Stimulated activated effector memory CD8-positive, alpha-beta T cell treated with anti-CD3 and anti-CD28 coated beads, Interleukin-12 subunit alpha, Interleukin-12 subunit beta, amount 100 ng/mL, for 72 hours (primary cell): ENCODE data around the gene RTF1.
A peak's percentile ranks its signal among the peaks of the same experiment; 100 is the strongest.

Experiments used
- ATAC-seq: fragments of 150-1000 bp; cut with Tn5 transposase; 2 replicates; pipeline ENCODE4 v1.10.0; 2021
- DNase-seq, 2 donors: peaks; one replicate each; pipeline ENCODE4 v3.0.0; 2021 to 2022; ENCODE audit warnings: low spot score in 2 of 2
- H3K27ac Mint-ChIP-seq: one replicate; pipeline ENCODE4 v1.8.0; 2022; ENCODE audit warnings: mild to moderate bottlenecking, mixed read lengths
- H3K36me3 Mint-ChIP-seq: one replicate; pipeline ENCODE4 v1.8.0; 2022; ENCODE audit warnings: mild to moderate bottlenecking, mixed read lengths
- H3K4me1 Mint-ChIP-seq: one replicate; pipeline ENCODE4 v1.8.0; 2022; ENCODE audit warnings: mixed read lengths
- H3K4me3 Mint-ChIP-seq: one replicate; pipeline ENCODE4 v1.8.0; 2022; ENCODE audit warnings: mild to moderate bottlenecking, mixed read lengths
- H3K9me3 Mint-ChIP-seq: one replicate; pipeline ENCODE4 v1.8.0; 2022; ENCODE audit warnings: mixed read lengths

The RTF1 gene

DNA sequence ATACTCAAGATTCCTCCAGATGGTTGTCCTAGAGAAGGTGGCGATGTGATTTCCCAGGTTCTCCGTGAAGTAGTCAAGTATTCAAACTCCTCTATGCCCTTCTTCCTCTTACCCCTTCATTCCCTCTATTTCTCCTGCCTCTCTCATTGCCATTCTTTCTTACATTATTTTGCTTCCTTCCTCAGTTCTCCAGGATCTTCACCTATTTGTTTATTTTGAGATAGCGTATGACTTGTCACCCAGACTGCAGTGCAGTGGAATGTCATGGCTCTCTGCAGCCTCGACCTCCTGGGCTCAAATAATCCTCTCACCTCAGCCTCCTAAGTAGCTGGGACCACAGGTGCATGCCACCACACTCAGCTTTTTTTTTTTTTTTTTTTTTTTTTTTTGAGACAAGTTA is 75.0 kb downstream of the RTF1 start:
- H3K4me3 Mint-ChIP-seq, result no peak overlapping the region

DNA sequence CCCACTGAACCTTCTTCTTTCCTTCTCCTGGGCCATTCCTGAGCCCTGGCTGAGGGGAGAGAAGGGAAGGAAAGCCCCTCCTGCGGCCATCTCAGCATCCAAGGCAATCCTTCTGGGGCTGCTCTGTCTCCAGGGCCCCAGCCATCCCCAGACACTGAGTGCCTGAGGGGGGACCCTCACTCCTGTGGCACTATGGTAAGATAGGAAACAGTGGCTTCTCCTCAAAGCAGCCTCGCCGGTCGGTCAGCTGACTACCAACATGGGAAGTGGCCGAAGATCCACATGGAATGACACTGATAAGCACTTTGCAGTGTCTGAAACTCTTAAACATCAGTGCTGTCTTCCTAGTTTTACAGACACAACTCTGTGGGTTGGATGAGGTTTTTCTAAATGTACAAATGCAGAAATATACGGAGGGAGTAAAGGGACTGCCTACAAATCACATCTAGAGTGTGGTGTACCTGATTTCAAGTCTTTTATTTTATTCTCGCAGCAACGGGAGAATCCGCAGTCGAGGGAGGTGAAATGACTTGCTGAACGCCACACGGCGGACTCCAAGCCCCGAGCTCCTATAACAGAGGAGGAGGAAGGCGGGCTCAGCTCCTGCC is 75.8 kb downstream of the RTF1 start:
- no peak for ATAC-seq

More for the DNA sequence above, 75.0 kb downstream of the RTF1 start:
- peaks cover 31% of the 10 kb centered on the region for H3K36me3 Mint-ChIP-seq
- peak overlapping the region; percentile 1 for H3K27ac Mint-ChIP-seq
- H3K4me1 Mint-ChIP-seq, result peaks cover 49% of the 10 kb centered on the region
- H3K9me3 Mint-ChIP-seq, result no peaks in the 10 kb centered on the region
- DNase-seq, result no peak
- no peak for ATAC-seq

DNA sequence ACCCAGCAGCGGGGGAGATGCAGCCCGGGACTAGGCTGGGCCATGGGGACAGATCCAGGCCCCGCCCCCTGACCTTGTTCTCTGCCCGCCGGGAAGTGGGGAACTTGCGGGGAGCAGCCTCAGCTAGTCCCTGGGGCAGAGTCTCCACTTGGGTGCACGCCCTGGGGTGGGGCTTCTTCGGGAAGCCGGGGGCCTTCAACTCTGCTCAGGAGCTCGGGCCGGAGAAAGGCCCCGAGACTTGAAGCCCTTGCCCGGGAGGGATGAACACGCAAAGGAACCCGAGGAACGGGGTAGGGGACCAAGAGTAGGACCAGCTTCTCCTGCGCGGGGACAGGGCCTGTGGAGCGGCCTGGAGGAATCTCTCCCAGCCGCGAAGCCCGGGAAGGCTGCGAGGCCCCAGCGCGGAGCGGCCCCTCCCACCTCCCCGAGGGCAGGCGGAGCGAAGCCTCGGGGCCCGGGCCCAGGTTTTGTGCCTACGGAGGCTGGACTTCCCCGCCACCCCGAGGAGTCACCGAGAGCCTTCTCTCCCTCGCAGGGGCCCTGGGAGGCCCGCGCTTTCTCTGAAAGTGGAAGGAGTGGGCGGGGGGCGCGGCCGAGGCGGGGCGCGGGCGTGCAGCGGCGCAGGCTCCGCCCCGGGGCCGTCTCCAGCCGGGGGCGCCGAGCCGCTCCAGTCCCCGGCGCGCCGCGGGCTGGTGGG is 76.5 kb downstream of the RTF1 start, which contains the start of gene ITPKA:
ITPKA (plus strand) TSS at position 670 of the 697 bp plus-strand sequence. CDS start 54 bp downstream, outside the sequence.
- Mint-ChIP-seq H3K4me1 (peaks cover 34% of the 10 kb centered on the region), H3K27ac (peak within 1 kb of the TSS; percentile 88), H3K4me3 (peak within 1 kb of the TSS; percentile 75), H3K9me3 (no peaks in the 10 kb centered on the region), H3K36me3 (peaks cover 17% of the 10 kb centered on the region)
- ATAC-seq (peak; percentile 89), DNase-seq (peak; percentile 83 to 92)

More for the DNA sequence above, 75.8 kb downstream of the RTF1 start:
- Mint-ChIP-seq H3K4me3 (peak overlapping the region; percentile 75), H3K4me1 (peaks cover 41% of the 10 kb centered on the region), H3K9me3 (no peaks in the 10 kb centered on the region), H3K36me3 (peaks cover 23% of the 10 kb centered on the region), H3K27ac (peak overlapping the region; percentile 88)
- DNase-seq, result no peak

DNA sequence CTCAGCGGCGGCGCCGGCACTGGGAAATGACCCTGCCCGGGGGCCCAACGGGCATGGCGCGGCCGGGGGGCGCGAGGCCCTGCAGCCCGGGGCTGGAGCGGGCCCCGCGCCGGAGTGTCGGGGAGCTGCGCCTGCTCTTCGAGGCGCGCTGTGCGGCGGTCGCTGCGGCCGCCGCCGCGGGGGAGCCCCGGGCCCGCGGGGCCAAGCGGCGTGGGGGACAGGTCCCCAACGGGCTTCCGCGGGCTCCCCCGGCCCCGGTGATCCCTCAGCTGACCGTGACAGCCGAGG is 77.0 kb downstream of the RTF1 start:
- no peaks in the 10 kb centered on the region for H3K9me3 Mint-ChIP-seq
- peaks cover 14% of the 10 kb centered on the region for H3K36me3 Mint-ChIP-seq
- H3K4me3 Mint-ChIP-seq, result peak overlapping the region; percentile 75
- no peak for DNase-seq
- no peak overlapping the region for H3K27ac Mint-ChIP-seq
- peaks cover 30% of the 10 kb centered on the region for H3K4me1 Mint-ChIP-seq
- peak; percentile 35 for ATAC-seq

DNA sequence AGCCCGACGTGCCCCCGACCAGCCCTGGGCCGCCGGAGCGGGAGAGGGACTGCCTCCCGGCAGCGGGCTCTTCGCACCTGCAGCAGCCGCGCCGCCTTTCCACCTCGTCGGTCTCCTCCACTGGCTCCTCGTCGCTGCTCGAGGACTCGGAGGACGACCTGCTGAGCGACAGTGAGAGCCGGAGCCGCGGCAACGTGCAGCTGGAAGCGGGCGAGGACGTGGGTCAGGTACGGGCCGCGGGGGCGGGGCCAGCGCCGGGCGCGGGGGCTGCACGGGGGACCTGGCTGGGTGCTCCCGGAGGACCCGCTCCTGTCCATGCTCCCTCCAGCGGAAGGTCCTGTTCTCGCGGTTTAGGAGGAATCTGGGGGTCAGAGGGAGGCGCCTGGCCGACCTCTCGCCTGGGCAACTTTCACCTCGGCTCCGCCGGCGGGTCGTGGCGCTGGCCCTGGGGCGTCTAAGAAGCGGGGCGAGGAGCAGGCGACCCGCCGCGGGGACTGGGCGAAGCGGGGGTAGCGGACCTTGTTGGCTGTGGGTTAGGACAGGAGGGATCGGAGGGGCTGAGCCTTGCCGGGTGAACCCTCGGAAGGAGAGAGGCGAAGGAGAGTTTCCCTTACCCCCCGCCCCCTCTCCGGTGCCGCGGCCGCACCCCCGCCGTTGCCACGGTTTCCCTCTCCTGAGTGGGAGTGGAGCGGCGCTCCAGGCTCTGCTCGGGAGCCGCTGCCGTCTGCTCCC is 77.5 kb downstream of the RTF1 start:
- Mint-ChIP-seq H3K9me3 (no peaks in the 10 kb centered on the region), H3K27ac (no peak overlapping the region), H3K4me3 (peak overlapping the region; percentile 75), H3K4me1 (peaks cover 30% of the 10 kb centered on the region), H3K36me3 (peaks cover 14% of the 10 kb centered on the region)
- ATAC-seq (peak; percentile 15), DNase-seq (peak; percentile 47 to 73)

DNA sequence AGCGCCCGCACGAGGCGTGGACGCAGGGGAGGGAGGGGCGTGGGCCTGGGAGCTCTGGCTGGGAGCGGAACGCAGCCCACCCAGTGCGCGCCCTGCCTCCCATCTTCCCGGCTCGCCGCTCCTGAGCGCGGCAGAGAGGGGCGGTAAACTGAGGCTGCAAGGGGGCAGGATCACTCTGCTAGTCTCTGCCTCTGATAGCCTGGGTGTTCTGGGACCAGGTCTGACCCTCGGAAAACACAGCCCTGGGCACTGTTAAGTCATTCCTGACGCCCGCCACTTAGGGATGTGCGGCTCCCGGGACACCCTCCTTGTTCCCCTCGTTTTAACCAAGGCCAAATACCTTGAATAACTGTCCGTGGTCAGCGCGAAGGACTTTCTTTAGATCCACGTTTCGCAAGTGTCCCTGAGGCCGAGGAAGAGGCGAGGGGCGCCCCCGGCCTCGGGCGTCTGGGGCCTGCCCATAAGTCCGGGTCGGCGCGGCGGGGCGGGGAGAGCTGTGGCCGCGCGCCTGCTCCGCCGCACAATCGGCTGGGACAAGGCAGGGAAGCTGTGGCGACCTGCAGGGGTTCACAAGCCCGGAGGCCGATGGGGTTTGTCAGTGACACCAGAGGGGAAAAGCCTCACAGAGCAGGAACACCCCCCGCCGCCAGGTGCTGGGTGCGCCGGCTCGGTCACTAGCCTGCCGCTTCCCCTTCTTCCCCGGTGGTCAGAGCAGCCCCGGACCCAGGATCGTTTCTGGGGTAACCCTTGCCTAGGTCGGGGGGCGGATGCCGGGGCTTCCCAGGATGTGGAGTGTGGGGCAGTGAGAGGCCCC is 78.2 kb downstream of the RTF1 start:
- Mint-ChIP-seq H3K4me3 (peak overlapping the region; percentile 75), H3K4me1 (peaks cover 27% of the 10 kb centered on the region), H3K36me3 (peaks cover 12% of the 10 kb centered on the region), H3K9me3 (no peaks in the 10 kb centered on the region), H3K27ac (no peak overlapping the region)
- no peak for DNase-seq
- no peak for ATAC-seq

DNA sequence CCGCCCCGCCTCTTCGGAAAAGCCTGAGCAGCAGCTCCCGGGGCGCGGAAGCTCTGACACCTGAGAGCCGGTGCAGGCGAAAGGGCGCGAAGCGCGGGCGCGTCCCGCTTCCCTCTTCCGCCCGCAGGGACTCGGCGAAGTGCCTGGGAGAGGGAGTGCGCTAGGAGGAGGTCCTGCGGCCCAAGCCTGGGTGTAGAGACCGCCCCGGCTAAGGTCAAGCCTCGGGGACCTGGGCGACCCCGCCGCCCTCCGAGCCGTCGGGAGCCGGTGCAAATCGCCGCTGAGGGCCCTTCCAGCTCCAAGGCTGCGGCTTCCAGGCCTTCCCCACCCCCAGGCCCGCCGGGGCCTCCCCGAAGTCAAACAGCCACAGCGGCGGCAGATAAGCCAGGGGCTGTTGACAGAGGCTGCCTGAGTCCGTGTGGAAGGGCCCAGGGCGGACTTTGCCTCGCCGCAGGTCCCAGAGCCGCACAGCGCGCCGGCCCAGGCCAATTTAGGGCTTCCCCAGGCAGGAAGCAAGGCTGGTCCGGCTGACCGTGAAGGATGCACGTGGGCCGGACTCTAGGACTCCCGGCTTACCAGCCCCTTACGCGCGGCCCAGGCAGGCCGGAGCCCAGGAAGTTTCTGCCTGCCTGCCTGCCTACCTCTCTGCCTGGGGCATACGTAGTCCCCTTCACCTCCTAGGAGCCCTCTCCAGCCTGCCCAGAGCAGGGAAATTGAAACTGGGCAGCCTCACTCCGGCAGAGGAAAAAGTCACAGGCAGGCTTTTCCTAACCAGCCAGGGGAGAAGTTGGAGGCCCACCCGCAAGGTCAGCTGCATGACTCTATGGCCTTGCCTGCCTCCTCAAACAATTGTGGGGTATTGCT is 79.1 kb downstream of the RTF1 start:
- peak overlapping the region; percentile 75 for H3K4me3 Mint-ChIP-seq
- no peak for ATAC-seq
- H3K36me3 Mint-ChIP-seq, result peaks cover 8% of the 10 kb centered on the region
- DNase-seq, result no peak
- peaks cover 23% of the 10 kb centered on the region for H3K4me1 Mint-ChIP-seq
- no peaks in the 10 kb centered on the region for H3K9me3 Mint-ChIP-seq
- no peak overlapping the region for H3K27ac Mint-ChIP-seq

DNA sequence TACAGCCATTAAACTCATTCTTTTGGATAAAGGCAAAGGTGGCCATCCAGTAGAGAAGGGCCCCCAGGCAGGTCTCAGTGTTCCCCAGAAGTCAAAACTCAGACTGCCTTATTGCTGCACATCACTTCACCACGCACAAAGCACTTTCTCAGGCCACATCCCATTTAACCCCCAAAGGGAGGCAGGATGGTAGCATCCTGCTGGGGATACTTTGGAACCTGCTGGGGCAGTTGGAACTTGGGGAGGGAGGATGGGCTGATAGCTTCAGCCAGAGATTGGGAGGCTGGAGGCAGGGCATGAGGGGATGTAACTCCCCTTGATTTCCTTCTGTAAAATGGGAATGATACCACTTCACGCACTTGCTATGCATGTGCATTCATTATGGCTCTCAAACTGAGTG is 81.8 kb downstream of the RTF1 start:
- ATAC-seq, result no peak
- Mint-ChIP-seq H3K4me3 (no peak overlapping the region), H3K36me3 (peaks cover 7% of the 10 kb centered on the region), H3K27ac (no peak overlapping the region), H3K4me1 (peaks cover 21% of the 10 kb centered on the region), H3K9me3 (no peaks in the 10 kb centered on the region)
- DNase-seq, result no peak

DNA sequence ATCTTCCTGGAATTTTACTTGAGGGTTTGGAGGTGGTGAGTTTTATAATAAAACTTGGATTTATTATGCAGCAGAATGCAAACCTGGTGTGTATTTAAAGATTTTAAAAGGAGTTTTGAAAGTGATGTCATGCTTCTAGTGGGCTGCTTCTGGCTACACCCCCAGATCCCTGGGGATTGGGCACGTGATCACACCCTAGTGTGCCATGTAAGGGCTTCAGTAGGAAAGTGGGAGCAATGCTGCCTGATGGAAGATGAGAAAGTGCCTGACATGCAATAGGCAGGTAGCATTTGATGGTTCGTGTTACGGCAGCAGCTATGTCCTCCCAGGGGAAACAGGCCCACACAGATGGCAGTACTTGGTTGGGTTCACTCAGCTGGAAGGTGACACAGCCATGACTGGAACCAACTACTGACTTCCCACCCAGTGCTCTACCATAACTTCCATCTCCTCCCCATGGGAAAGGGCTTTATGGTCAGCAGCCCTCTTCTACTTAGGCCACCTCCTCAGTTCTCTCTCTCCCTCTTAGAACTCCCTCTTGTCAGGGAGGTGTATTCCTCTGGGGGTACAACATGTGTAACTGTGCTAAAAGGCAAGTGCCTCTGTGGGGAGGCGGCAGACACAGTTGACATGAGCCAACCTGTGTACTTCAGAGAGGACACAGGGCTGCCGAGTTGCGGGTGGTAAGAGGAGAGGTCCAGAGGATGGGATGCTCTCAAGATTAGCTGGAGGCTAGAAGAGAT is 82.4 kb downstream of the RTF1 start:
- Mint-ChIP-seq H3K36me3 (peaks cover 7% of the 10 kb centered on the region), H3K9me3 (no peaks in the 10 kb centered on the region), H3K4me3 (no peak overlapping the region), H3K4me1 (peaks cover 21% of the 10 kb centered on the region), H3K27ac (no peak overlapping the region)
- DNase-seq, result no peak
- no peak for ATAC-seq

DNA sequence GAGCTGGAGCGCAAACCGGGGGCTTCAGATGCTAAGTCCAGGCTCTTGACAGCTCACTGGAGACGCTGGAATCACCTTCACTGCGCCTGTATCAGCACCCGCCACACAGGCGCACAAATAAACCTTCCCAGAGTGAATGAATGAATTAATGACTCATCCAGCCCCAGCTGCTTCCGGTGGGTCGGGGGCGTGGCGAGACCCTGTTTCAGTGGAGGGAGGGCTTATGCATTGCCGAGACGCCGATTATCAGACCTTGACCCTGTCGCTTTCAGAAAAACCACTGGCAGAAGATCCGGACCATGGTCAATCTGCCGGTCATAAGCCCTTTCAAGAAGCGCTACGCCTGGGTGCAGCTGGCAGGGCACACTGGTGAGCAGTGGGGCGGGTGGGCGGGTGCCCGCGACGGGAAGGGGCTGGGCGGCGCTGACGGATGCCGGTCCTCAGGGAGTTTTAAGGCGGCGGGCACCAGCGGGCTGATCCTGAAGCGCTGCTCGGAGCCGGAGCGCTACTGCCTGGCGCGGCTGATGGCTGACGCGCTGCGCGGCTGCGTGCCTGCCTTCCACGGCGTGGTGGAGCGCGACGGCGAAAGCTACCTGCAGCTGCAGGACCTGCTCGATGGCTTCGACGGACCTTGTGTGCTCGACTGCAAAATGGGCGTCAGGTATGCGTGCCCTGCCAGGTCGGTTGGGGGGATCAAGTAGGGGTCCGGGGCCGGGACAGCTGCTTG is 84.5 kb downstream of the RTF1 start:
- no peak overlapping the region for H3K27ac Mint-ChIP-seq
- peak overlapping the region; percentile 63 for H3K4me3 Mint-ChIP-seq
- peaks cover 7% of the 10 kb centered on the region for H3K36me3 Mint-ChIP-seq
- no peaks in the 10 kb centered on the region for H3K9me3 Mint-ChIP-seq
- DNase-seq (no peak), ATAC-seq (peak; percentile 71)
- H3K4me1 Mint-ChIP-seq, result peaks cover 21% of the 10 kb centered on the region

DNA sequence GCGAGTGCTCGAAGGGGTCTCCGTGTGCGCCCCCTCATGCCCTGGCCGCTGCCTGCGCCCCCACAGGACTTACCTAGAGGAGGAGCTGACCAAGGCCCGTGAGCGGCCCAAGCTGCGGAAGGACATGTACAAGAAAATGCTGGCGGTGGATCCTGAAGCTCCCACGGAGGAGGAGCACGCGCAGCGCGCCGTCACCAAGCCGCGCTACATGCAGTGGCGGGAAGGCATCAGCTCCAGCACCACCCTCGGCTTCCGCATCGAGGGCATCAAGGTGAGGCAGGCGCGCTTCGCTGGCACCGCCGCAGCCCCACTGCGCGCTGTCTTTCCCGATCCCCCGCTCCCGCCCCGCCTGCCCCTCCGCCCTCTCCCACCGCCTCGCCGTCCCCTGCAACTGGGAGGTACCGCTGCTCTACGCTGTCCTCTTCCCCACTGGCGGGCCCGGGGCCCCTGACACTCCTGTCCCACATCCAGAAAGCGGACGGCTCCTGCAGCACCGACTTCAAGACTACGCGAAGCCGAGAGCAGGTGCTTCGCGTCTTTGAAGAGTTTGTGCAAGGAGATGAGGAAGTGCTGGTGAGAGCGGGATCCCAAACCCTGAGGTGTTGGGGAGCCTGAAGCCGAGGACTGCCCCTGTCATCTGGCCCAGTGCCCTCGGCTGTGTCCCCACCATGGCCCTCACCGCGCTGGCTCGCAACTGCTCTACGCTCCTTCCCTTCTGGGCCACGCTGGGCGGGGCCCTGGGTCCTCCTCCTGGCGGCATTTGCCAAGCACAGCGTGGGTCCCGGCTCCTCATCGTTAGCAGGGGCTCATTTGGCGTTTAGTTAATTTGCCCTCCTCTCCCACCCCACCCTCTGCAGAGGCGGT is 85.3 kb downstream of the RTF1 start:
- H3K27ac Mint-ChIP-seq, result no peak overlapping the region
- H3K36me3 Mint-ChIP-seq, result peaks cover 7% of the 10 kb centered on the region

DNA sequence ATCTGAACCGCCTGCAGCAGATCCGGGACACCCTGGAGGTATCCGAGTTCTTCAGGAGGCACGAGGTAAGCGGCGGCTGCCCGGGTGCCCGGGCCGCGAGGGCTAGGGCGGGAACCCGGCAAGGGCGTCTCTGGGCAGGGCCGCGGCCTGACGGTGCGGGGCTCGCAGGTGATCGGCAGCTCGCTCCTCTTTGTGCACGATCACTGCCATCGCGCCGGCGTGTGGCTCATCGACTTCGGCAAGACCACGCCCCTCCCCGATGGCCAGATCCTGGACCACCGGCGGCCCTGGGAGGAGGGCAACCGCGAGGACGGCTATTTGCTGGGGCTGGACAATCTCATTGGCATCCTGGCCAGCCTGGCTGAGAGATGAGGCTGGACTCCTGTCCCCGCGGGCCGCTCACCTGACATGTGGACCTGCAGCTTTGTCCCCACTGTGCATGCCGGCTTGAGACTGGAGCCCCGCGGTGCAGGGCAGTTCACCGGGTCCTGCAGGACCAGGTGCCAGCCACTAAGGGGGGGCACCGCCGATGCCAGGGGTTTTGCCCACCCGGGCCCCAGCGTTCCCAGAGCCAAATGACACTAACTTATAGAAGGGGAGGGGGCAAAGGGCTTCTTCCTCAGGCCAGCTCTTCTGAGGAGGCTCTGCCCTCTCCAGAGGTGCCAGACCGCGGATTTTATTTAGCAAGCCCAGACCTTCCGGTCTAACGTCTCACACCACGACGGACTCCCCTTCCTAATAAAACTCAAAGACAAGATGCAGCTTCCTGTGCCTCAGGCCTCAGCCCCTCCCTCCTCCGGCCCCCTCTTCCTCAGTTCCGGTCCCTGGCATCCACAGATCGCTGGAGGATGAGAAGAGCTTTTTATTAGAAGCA is 86.1 kb downstream of the RTF1 start:
- H3K4me1 Mint-ChIP-seq, result peaks cover 21% of the 10 kb centered on the region
- no peak for DNase-seq
- H3K36me3 Mint-ChIP-seq, result peaks cover 7% of the 10 kb centered on the region
- H3K4me3 Mint-ChIP-seq, result peak overlapping the region; percentile 63
- no peak overlapping the region for H3K27ac Mint-ChIP-seq
- no peaks in the 10 kb centered on the region for H3K9me3 Mint-ChIP-seq
- peak; percentile 14 for ATAC-seq

More for the DNA sequence above, 85.3 kb downstream of the RTF1 start:
- Mint-ChIP-seq H3K4me3 (peak overlapping the region; percentile 63), H3K4me1 (peaks cover 21% of the 10 kb centered on the region), H3K9me3 (no peaks in the 10 kb centered on the region)
- DNase-seq (no peak), ATAC-seq (peak; percentile 61)
